Caco-2 (cell line): ENCODE results near the gene FBXO21. TPM values are rescaled to one million over a fixed set of nuclear protein-coding genes. Genes with fewer than 3 reads are reported as not detected.

Experiments used
- BruUV-seq: library from RNA; stranded (reverse); fragments of 400-500 nt; replicated peaks from 2 replicates; lab custom pipeline; 2021; lab: Mats Ljungman, UMichigan
- CTCF ChIA-PET: fragments of 300-600 bp; sonication (Branson Sonifier 250); formaldehyde crosslinking; loops from one replicate; lab custom pipeline; 2022; ENCODE audit warnings: antibody characterized with exemption; lab: Charles Lee
- POLR2A ChIA-PET: fragments of 300-600 bp; sonication (Branson Sonifier 250); formaldehyde crosslinking; loops from one replicate; lab custom pipeline; 2022; ENCODE audit warnings: antibody characterized with exemption; lab: Charles Lee
- DNase-seq, 2 experiments: peaks; one replicate each; pipeline versions ENCODE4 v3.0.0 to v3.0.0-alpha.2; 2020 to 2022
- H3K27me3 ChIP-seq: replicated peaks from 2 replicates; pipeline ENCODE4 v1.6.0; 2011; ENCODE audit warnings: low read length; ENCODE audit not compliant: control insufficient read depth, insufficient read depth
- H3K36me3 ChIP-seq: 2 replicates; pipeline ENCODE4 v1.5.1; 2011; ENCODE audit warnings: low read length; ENCODE audit not compliant: control insufficient read depth, insufficient read depth
- H3K4me1 ChIP-seq: fragments of 250-450 bp; sonication (Bioruptor Pico); 2 replicates; pipeline ENCODE4 v1.5.1; 2020; ENCODE audit warnings: mild to moderate bottlenecking
- H3K4me3 ChIP-seq: 2 replicates; pipeline ENCODE4 v1.5.1; 2011; ENCODE audit warnings: low read depth, mild to moderate bottlenecking, control low read depth, low read length
- H3K9me3 ChIP-seq: fragments of 250-450 bp; sonication (Bioruptor Pico); 2 replicates; pipeline ENCODE4 v1.5.1; 2020; ENCODE audit warnings: mild to moderate bottlenecking, moderate library complexity
- H3K27ac Mint-ChIP-seq: one replicate; pipeline ENCODE4 v1.8.0; 2022; ENCODE audit warnings: mixed read lengths; ENCODE audit not compliant: unreplicated experiment
- H3K27me3 Mint-ChIP-seq: one replicate; pipeline ENCODE4 v1.8.0; 2022; ENCODE audit warnings: mixed read lengths; ENCODE audit not compliant: insufficient read depth, unreplicated experiment
- H3K36me3 Mint-ChIP-seq: one replicate; pipeline ENCODE4 v1.8.0; 2022; ENCODE audit warnings: mild to moderate bottlenecking, mixed read lengths; ENCODE audit not compliant: insufficient read depth, unreplicated experiment
- H3K4me1 Mint-ChIP-seq: one replicate; pipeline ENCODE4 v1.8.0; 2022; ENCODE audit warnings: low read depth, mixed read lengths; ENCODE audit not compliant: unreplicated experiment
- H3K4me3 Mint-ChIP-seq: one replicate; pipeline ENCODE4 v1.8.0; 2022; ENCODE audit warnings: mild to moderate bottlenecking, moderate library complexity, mixed read lengths; ENCODE audit not compliant: unreplicated experiment
- H3K9me3 Mint-ChIP-seq: one replicate; pipeline ENCODE4 v1.8.0; 2022; ENCODE audit warnings: mixed read lengths; ENCODE audit not compliant: unreplicated experiment
- CTCF ChIP-seq, 2 experiments: fragments of 200-600 bp in 1 of 2; IDR thresholded peaks; 1 replicate in 1 of 2; 2 replicates in 1 of 2; pipeline versions ENCODE4 v1.5.1 to v1.8.0; 2011 to 2022; ENCODE audit warnings: antibody characterized with exemption in 1 of 2, control low read depth in 1 of 2, inconsistent platforms in 1 of 2, low read depth in 1 of 2, low read length in 1 of 2, mild to moderate bottlenecking in 1 of 2, moderate library complexity in 1 of 2; ENCODE audit not compliant: insufficient read depth in 1 of 2, severe bottlenecking in 1 of 2, unreplicated experiment in 1 of 2
- intact Hi-C: fragments of 100-400 bp; cut with micrococcal nuclease; formaldehyde crosslinking; loops from one replicate; pipeline ENCODE4 v1.10.0; 2022; ENCODE audit not compliant: unreplicated experiment
- total RNA-seq: library from RNA; stranded (reverse); gene quantifications from 2 replicates; pipeline ENCODE4 v1.2.3, GENCODE V29; 2022

The FBXO21 gene
- total RNA-seq, 1 experiment from 2014 or later = 44.5 TPM

GRCh38 chr12:117134059-117134458 lies 56.2 kb downstream of the FBXO21 start:
- BruUV-seq = no TSS peak
- no peaks in the 10 kb centered on the region for H3K9me3 Mint-ChIP-seq
- Histone ChIP-seq H3K4me3 (no peak overlapping the region), H3K4me1 (no peaks in the 10 kb centered on the region; the same call in 1 of the 2 replicates), H3K36me3 (no peaks in the 10 kb centered on the region), H3K27me3 (no peaks in the 10 kb centered on the region), H3K9me3 (0 out of 2 replicates have a peak, but pooled peaks cover under 1% of the 10 kb centered on the region)
- no peak for DNase-seq
- intact Hi-C loops = no loop called here
- H3K36me3 Mint-ChIP-seq = no peaks in the 10 kb centered on the region
- no peaks in the 10 kb centered on the region for H3K4me1 Mint-ChIP-seq
- POLR2A ChIA-PET = no interaction called here
- no peak overlapping the region for H3K4me3 Mint-ChIP-seq
- no peak for TF ChIP-seq CTCF (IDR thresholded peaks at IDR 0.05; ENCODE audit: insufficient read depth in 1 of 2, low read depth in 1 of 2, low read length in 1 of 2, severe bottlenecking in 1 of 2, unreplicated experiment in 1 of 2)
- H3K27ac Mint-ChIP-seq = no peak overlapping the region
- CTCF ChIA-PET = no interaction called here
- no peaks in the 10 kb centered on the region for H3K27me3 Mint-ChIP-seq

- Histone ChIP-seq H3K9me3 (peaks cover 18% of the 10 kb centered on the region), H3K36me3 (no peaks in the 10 kb centered on the region; the same call in 1 of the 2 replicates), H3K4me3 (no peak overlapping the region), H3K4me1 (no peaks in the 10 kb centered on the region; the same call in 1 of the 2 replicates), H3K27me3 (no peaks in the 10 kb centered on the region)
- intact Hi-C loops = no loop called here
- Mint-ChIP-seq H3K9me3 (peaks cover 13% of the 10 kb centered on the region), H3K27ac (no peak overlapping the region), H3K36me3 (no peaks in the 10 kb centered on the region), H3K4me1 (no peaks in the 10 kb centered on the region), H3K27me3 (no peaks in the 10 kb centered on the region), H3K4me3 (no peak overlapping the region)
- TF ChIP-seq CTCF (IDR thresholded peaks at IDR 0.05; ENCODE audit: insufficient read depth in 1 of 2, low read depth in 1 of 2, low read length in 1 of 2, severe bottlenecking in 1 of 2, unreplicated experiment in 1 of 2) = no peak
- BruUV-seq = no TSS peak
- ChIA-PET POLR2A (no interaction called here), CTCF (interaction anchor here (1.6 kb wide), 1 partner anchor 30 kb away, joined by 5 read pairs; no protein-coding TSS in a partner anchor)
- no peak for DNase-seq
Observed at GRCh38 chr12:117130801-117131200, 59.5 kb downstream of the FBXO21 start.

- Mint-ChIP-seq H3K4me3 (no peak overlapping the region), H3K27ac (no peak overlapping the region), H3K27me3 (no peaks in the 10 kb centered on the region), H3K36me3 (no peaks in the 10 kb centered on the region), H3K9me3 (peaks cover 13% of the 10 kb centered on the region), H3K4me1 (peaks cover 1% of the 10 kb centered on the region)
- Histone ChIP-seq H3K9me3 (peaks cover 18% of the 10 kb centered on the region), H3K4me1 (peaks cover 10% of the 10 kb centered on the region), H3K27me3 (no peaks in the 10 kb centered on the region), H3K4me3 (no peak overlapping the region), H3K36me3 (no peaks in the 10 kb centered on the region; the same call in 1 of the 2 replicates)
- CTCF ChIA-PET = no interaction called here
- BruUV-seq = no TSS peak
- no peak for TF ChIP-seq CTCF (IDR thresholded peaks at IDR 0.05; ENCODE audit: insufficient read depth in 1 of 2, low read depth in 1 of 2, low read length in 1 of 2, severe bottlenecking in 1 of 2, unreplicated experiment in 1 of 2)
- DNase-seq = no peak
- POLR2A ChIA-PET = no interaction called here
- intact Hi-C loops = no loop called here
Observed at GRCh38 chr12:117129391-117129790, 60.9 kb downstream of the FBXO21 start.
